ENCODE results near the gene RPS6KB2. TPM values are rescaled to one million over a fixed set of nuclear protein-coding genes. Genes with fewer than 3 reads are reported as not detected.

Gene RPS6KB2
- total and polyA plus RNA-seq, 10 of the 15 experiments (the other 5 are each of a cell fraction or from before 2014, with no cell fraction given) = 0.39 to 101 (median 58.4) TPM

GRCh38 chr11:67405196-67405567, 23.1 kb upstream of the RPS6KB2 start:
- peaks cover 70% of the 10 kb centered on the region for H3K4me1 ChIP-seq (ENCODE audit: control insufficient read depth, insufficient read depth, low read length)
- H4K20me1 ChIP-seq (ENCODE audit: control insufficient read depth, insufficient read depth) = no peaks in the 10 kb centered on the region; the same call in 1 of the 2 replicates
- DNase-seq (ENCODE audit: low read depth, low spot score) (no peak), ATAC-seq (no peak), FAIRE-seq (no peak)
- peak overlapping the region; percentile 91 for H3K9ac ChIP-seq (ENCODE audit: control insufficient read depth, insufficient read depth, low read length)
- H2AFZ ChIP-seq (ENCODE audit: control insufficient read depth, low read depth, low read length) = no peak overlapping the region
- WGBS (ENCODE audit: insufficient coverage, insufficient replicate concordance, low lambda C conversion rate, missing lambda C conversion rate) = 44% methylated on average over 6 of the region's 6 CpGs
- RAD21 ChIA-PET (ENCODE audit: unreplicated experiment) = interaction anchor here (0.6 to 6.4 kb wide), 4 partner anchors 16 to 81 kb away, joined by 3 to 112 read pairs (median 56); partner anchors contain the start of genes AIP, PTPRCAP and TMEM134
- peaks cover 0 to 6% of the 10 kb centered on the region in 2 experiments; a peak in 2 of 4 replicates for H3K36me3 ChIP-seq (ENCODE audit: control insufficient read depth in 2 of 2, insufficient read depth in 2 of 2, low read length in 1 of 2)
- TF ChIP-seq ZNF384 (IDR thresholded peaks at IDR 0.05; ENCODE audit: borderline replicate concordance, low read depth, low read length) = no peak
- TF ChIP-seq STAT1 (conservative IDR thresholded peaks at IDR 0.05) = no peak
- peak overlapping the region; percentile 82 for H3K4me3 ChIP-seq
- H3K79me2 ChIP-seq (ENCODE audit: control insufficient read depth, insufficient read depth, low read length) = peaks cover 47% of the 10 kb centered on the region
- no peaks in the 10 kb centered on the region; the same call in 2 of the 3 replicates for H3K9me3 ChIP-seq (replicated peaks; ENCODE audit: control insufficient read depth, insufficient read depth, low read length)
- in situ Hi-C loops (cut with MboI) = no loop called here
- SMC1A ChIA-PET (ENCODE audit: uncharacterized antibody, unreplicated experiment) = interaction anchor here (0.8 to 5.7 kb wide), 5 partner anchors 13 to 83 kb away, joined by 3 to 46 read pairs (median 4); partner anchors contain the start of genes AIP, PTPRCAP and TMEM134
- no TSS peak for BruUV-seq (replicated peaks)
- peak overlapping the region; percentile 69 for H3K4me2 ChIP-seq (ENCODE audit: control insufficient read depth, insufficient read depth)
- POLR2A ChIA-PET = interaction anchor here (0.5 to 7.3 kb wide), 12 partner anchors 7 to 81 kb away, joined by 3 to 112 read pairs (median 20); partner anchors contain the start of genes AIP, POLD4, PTPRCAP and RPS6KB2
- H3K27me3 ChIP-seq (replicated peaks in 1 of 2; ENCODE audit: control insufficient read depth in 2 of 2, insufficient read depth in 2 of 2, low read length in 1 of 2) = no peaks in the 10 kb centered on the region
- CTCF ChIA-PET = interaction anchor here (0.6 to 5.0 kb wide), 7 partner anchors 9 to 254 kb away, joined by 3 to 53 read pairs (median 5); partner anchors contain the start of genes AIP, CORO1B and PTPRCAP
- intact Hi-C loops (cut with micrococcal nuclease; ENCODE audit: unreplicated experiment) = no loop called here
- peak overlapping the region; percentile 99 for H3K27ac ChIP-seq (ENCODE audit: control insufficient read depth, insufficient read depth)

- no peaks in the 10 kb centered on the region; the same call in 2 of the 3 replicates for H3K9me3 ChIP-seq (replicated peaks; ENCODE audit: control insufficient read depth, insufficient read depth, low read length)
- in situ Hi-C loops (cut with MboI) = no loop called here
- peaks cover 41% of the 10 kb centered on the region for H3K79me2 ChIP-seq (ENCODE audit: control insufficient read depth, insufficient read depth, low read length)
- CTCF ChIA-PET = interaction anchor here (1.2 to 4.9 kb wide), 3 partner anchors 32 to 54 kb away, joined by 3 to 53 read pairs (median 9); partner anchors contain the start of genes CORO1B and PTPRCAP
- SMC1A ChIA-PET (ENCODE audit: uncharacterized antibody, unreplicated experiment) = interaction anchor here (5.7 kb wide), 1 partner anchor 32 kb away, joined by 46 read pairs; the partner anchor contains the start of gene PTPRCAP
- H3K4me3 ChIP-seq = peak overlapping the region; percentile 82; the same call in 1 of the 2 replicates
- no TSS peak for BruUV-seq (replicated peaks)
- intact Hi-C loops (cut with micrococcal nuclease; ENCODE audit: unreplicated experiment) = no loop called here
- ATAC-seq = no peak
- H3K9ac ChIP-seq (ENCODE audit: control insufficient read depth, insufficient read depth, low read length) = peak overlapping the region; percentile 91; the same call in 1 of the 2 replicates
- POLR2A ChIA-PET = interaction anchor here (0.5 to 7.3 kb wide), 8 partner anchors 13 to 80 kb away, joined by 3 to 112 read pairs (median 34); partner anchors contain the start of genes AIP, POLD4, PTPRCAP and TMEM134
- no peaks in the 10 kb centered on the region; the same call in 1 of the 2 replicates for H4K20me1 ChIP-seq (ENCODE audit: control insufficient read depth, insufficient read depth)
- peaks cover 0 to 2% of the 10 kb centered on the region in 2 experiments; a peak in 1 of 4 replicates for H3K36me3 ChIP-seq (ENCODE audit: control insufficient read depth in 2 of 2, insufficient read depth in 2 of 2, low read length in 1 of 2)
- peak; percentile 82; the same call in 1 of the 2 replicates for TF ChIP-seq NR2F1 (conservative IDR thresholded peaks at IDR 0.05)
- no peak for TF ChIP-seq PAX5 (IDR thresholded peaks at IDR 0.05; ENCODE audit: borderline replicate concordance, low read depth, low read length)
- no peak for TF ChIP-seq EED (IDR thresholded peaks at IDR 0.05; ENCODE audit: low read depth)
- no peak for FAIRE-seq
- H2AFZ ChIP-seq (ENCODE audit: control insufficient read depth, low read depth, low read length) = no peak overlapping the region
- DNase-seq (ENCODE audit: low read depth, low spot score) = no peak
- peaks cover 68% of the 10 kb centered on the region for H3K4me1 ChIP-seq (ENCODE audit: control insufficient read depth, insufficient read depth, low read length)
- peak overlapping the region; percentile 48 for H3K27ac ChIP-seq (ENCODE audit: control insufficient read depth, insufficient read depth)
- H3K4me2 ChIP-seq (ENCODE audit: control insufficient read depth, insufficient read depth) = peak overlapping the region; percentile 69
- RAD21 ChIA-PET (ENCODE audit: unreplicated experiment) = interaction anchor here (0.6 to 6.4 kb wide), 2 partner anchors 15 to 31 kb away, joined by 3 to 112 read pairs; partner anchors contain the start of gene PTPRCAP
- whole genome bisulfite sequencing (ENCODE audit: insufficient coverage, insufficient replicate concordance, low lambda C conversion rate, missing lambda C conversion rate) = 97% methylated on average over 9 of the region's 9 CpGs
- H3K27me3 ChIP-seq (replicated peaks in 1 of 2; ENCODE audit: control insufficient read depth in 2 of 2, insufficient read depth in 2 of 2, low read length in 1 of 2) = no peaks in the 10 kb centered on the region
Measured at GRCh38 chr11:67405688-67406339, 22.5 kb upstream of the RPS6KB2 start.
